B cell (primary cell): ENCODE results near the gene ATP9A.
"Not testable (repeated sequence)": the region's sequence is repeated elsewhere in the genome, so short reads cannot be mapped to it uniquely, and the experiment has no call there.

Source experiments
- EZH2 ChIP-seq: IDR thresholded peaks from 2 replicates; pipeline ENCODE4 v1.6.1; 2012; ENCODE audit warnings: borderline replicate concordance, low read depth, mild to moderate bottlenecking, moderate library complexity, low read length; ENCODE audit not compliant: insufficient read depth, poor library complexity, severe bottlenecking
- TF ChIP-seq, protein P1 (sequence below): fragments of 200-600 bp; IDR thresholded peaks from one replicate; pipeline ENCODE4 v1.8.0; 2022; ENCODE audit warnings: antibody characterized with exemption, mild to moderate bottlenecking

DNA sequence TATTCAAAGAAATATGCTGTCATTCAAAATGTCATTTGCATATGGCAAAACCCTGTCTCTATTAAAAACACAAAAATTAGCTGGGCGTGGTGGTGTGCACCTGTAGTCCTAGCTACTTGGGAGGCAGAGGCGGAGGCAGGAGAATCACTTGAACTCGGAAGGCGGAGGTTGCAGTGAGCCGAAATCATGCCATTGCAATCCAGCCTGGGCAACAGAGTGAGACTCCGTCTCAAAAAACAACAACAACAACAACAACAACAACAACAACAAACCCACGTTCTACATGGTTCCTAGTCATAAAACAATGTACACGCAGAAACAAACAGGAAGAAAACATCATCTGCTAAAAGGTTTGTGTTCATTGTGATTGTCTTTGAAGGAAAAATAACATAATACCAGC is 15.0 kb downstream of the ATP9A start:
- TF ChIP-seq, protein P1, sequence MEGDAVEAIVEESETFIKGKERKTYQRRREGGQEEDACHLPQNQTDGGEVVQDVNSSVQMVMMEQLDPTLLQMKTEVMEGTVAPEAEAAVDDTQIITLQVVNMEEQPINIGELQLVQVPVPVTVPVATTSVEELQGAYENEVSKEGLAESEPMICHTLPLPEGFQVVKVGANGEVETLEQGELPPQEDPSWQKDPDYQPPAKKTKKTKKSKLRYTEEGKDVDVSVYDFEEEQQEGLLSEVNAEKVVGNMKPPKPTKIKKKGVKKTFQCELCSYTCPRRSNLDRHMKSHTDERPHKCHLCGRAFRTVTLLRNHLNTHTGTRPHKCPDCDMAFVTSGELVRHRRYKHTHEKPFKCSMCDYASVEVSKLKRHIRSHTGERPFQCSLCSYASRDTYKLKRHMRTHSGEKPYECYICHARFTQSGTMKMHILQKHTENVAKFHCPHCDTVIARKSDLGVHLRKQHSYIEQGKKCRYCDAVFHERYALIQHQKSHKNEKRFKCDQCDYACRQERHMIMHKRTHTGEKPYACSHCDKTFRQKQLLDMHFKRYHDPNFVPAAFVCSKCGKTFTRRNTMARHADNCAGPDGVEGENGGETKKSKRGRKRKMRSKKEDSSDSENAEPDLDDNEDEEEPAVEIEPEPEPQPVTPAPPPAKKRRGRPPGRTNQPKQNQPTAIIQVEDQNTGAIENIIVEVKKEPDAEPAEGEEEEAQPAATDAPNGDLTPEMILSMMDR = not testable (repeated sequence)
- TF ChIP-seq EZH2 = not testable (repeated sequence)
